MM.1S (cell line): ENCODE data around the gene ERO1A.

ENCODE experiments used
- CTCF ChIP-seq: fragments of 300-600 bp; sonication (generic); IDR thresholded peaks from 2 replicates; pipeline ENCODE4 v1.5.1; 2016; ENCODE audit warnings: antibody characterized with exemption, low read length, mixed read lengths
- EZH2 ChIP-seq: fragments of 300-600 bp; sonication (generic); optimal IDR thresholded peaks from 2 replicates; pipeline ENCODE3; 2017; ENCODE audit warnings: low read depth, mild to moderate bottlenecking, antibody characterized with exemption, low read length, mixed read lengths
- EZH2phosphoT487 ChIP-seq: fragments of 300-600 bp; sonication (generic); IDR thresholded peaks from 2 replicates; pipeline ENCODE4 v1.6.1; 2018; ENCODE audit warnings: antibody characterized with exemption, low read length

DNA sequence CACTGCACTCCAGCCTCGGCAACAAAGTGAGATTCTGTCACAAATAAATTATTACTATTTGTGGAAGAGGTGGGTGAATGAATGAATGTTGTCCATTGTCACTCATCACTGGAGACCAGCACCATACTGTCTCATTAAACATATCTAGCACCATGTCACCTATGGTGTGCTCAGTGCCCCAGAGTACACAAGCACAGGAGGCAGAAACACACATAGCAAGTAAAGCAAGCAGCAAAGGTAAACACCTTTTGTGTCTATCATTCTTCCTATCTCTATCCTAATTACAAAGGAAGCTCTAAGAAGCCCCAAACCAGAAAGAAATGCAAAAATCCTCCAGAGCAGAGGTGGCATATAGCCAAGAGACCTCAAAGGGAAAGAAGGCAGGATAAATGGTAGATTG is 9.2 kb downstream of the ERO1A start:
- TF ChIP-seq CTCF (no peak), EZH2 (no peak), EZH2phosphoT487 (no peak)
